Endodermal cell (in vitro differentiated cells): ENCODE data around the gene FOXG1. TPM values are rescaled to one million over a fixed set of nuclear protein-coding genes. Genes with fewer than 3 reads are reported as not detected.

ENCODE experiments used
- DNase-seq: peaks from one replicate; pipeline ENCODE4 v3.0.0-alpha.2; 2017
- H3K27ac ChIP-seq: 2 replicates; pipeline ENCODE4 v1.5.1; 2013; ENCODE audit warnings: mild to moderate bottlenecking, low read depth, low read length, moderate library complexity
- H3K27me3 ChIP-seq: 2 replicates; pipeline ENCODE4 v1.6.1; 2013; ENCODE audit warnings: mild to moderate bottlenecking, low read length, moderate library complexity; ENCODE audit not compliant: insufficient read depth, control insufficient read depth, poor library complexity, severe bottlenecking
- H3K36me3 ChIP-seq: 2 replicates; pipeline ENCODE4 v1.7.0; 2013; ENCODE audit warnings: mild to moderate bottlenecking, low read length, moderate library complexity; ENCODE audit not compliant: control insufficient read depth, insufficient read depth
- H3K4me1 ChIP-seq: one replicate; pipeline ENCODE4 v1.7.0; 2013; ENCODE audit warnings: low read length; ENCODE audit not compliant: control insufficient read depth, insufficient read depth
- H3K4me3 ChIP-seq: 2 replicates; pipeline ENCODE4 v1.5.1; 2013; ENCODE audit warnings: mild to moderate bottlenecking, low read length, moderate library complexity
- H3K9ac ChIP-seq: 2 replicates; pipeline ENCODE4 v1.6.1; 2013; ENCODE audit warnings: mild to moderate bottlenecking, low read length, moderate library complexity; ENCODE audit not compliant: poor library complexity, severe bottlenecking; ENCODE audit errors: extremely low read depth
- H3K9me3 ChIP-seq: 2 replicates; pipeline ENCODE4 v1.6.1; 2013; ENCODE audit warnings: mild to moderate bottlenecking, low read length, moderate library complexity; ENCODE audit not compliant: control insufficient read depth
- H3K27ac Mint-ChIP-seq: 2 replicates; pipeline ENCODE4 v1.8.0; 2020; ENCODE audit warnings: mixed read lengths
- H3K27me3 Mint-ChIP-seq: 2 replicates; pipeline ENCODE4 v1.8.0; 2021; ENCODE audit warnings: mild to moderate bottlenecking, mixed read lengths; ENCODE audit not compliant: insufficient read depth
- H3K36me3 Mint-ChIP-seq: 2 replicates; pipeline ENCODE4 v1.8.0; 2020; ENCODE audit warnings: low read depth, mixed read lengths
- H3K4me1 Mint-ChIP-seq: 2 replicates; pipeline ENCODE4 v1.8.0; 2020; ENCODE audit warnings: mixed read lengths
- H3K4me3 Mint-ChIP-seq: 2 replicates; pipeline ENCODE4 v1.8.0; 2020; ENCODE audit warnings: mild to moderate bottlenecking, moderate library complexity, mixed read lengths
- H3K9me3 Mint-ChIP-seq: 2 replicates; pipeline ENCODE4 v1.8.0; 2020; ENCODE audit warnings: mild to moderate bottlenecking, mixed read lengths
- WGBS, 2 experiments: methylation state at CpG; one replicate each; pipeline versions ENCODE4 v1.1.5 to v1.1.7; 2013; ENCODE audit warnings: missing lambda C conversion rate in 2 of 2, mixed read lengths in 1 of 2; ENCODE audit not compliant: insufficient coverage in 1 of 2, insufficient read length in 1 of 2; 5-methylcytosine and 5-hydroxymethylcytosine counted together
- total RNA-seq, 2 donors: library from RNA; stranded (reverse); fragmentation: NEBNext Ultra II Directional in 1 of 2; extraction: Animal tissue kit (Norgen Biotek cat#: 25700) in 1 of 2; gene quantifications; 2 replicates in 1 of 2; 3 replicates in 1 of 2; pipeline ENCODE4 v1.2.1, GENCODE V29; 2021
- TF ChIP-seq, protein P1 (sequence below): fragments of 200-600 bp; sonication (generic); conservative IDR thresholded peaks from 2 replicates; pipeline ENCODE4 v1.5.0; 2021; ENCODE audit warnings: antibody characterized with exemption, mild to moderate bottlenecking

Gene FOXG1
- total RNA-seq, 2 donors from 2014 or later = 0.04 to 0.07 TPM

GRCh38 chr14:28765831-28766468, 637 bp upstream of the FOXG1 start:
- peaks cover 88% of the 10 kb centered on the region for H3K27me3 ChIP-seq
- TF ChIP-seq, protein P1, sequence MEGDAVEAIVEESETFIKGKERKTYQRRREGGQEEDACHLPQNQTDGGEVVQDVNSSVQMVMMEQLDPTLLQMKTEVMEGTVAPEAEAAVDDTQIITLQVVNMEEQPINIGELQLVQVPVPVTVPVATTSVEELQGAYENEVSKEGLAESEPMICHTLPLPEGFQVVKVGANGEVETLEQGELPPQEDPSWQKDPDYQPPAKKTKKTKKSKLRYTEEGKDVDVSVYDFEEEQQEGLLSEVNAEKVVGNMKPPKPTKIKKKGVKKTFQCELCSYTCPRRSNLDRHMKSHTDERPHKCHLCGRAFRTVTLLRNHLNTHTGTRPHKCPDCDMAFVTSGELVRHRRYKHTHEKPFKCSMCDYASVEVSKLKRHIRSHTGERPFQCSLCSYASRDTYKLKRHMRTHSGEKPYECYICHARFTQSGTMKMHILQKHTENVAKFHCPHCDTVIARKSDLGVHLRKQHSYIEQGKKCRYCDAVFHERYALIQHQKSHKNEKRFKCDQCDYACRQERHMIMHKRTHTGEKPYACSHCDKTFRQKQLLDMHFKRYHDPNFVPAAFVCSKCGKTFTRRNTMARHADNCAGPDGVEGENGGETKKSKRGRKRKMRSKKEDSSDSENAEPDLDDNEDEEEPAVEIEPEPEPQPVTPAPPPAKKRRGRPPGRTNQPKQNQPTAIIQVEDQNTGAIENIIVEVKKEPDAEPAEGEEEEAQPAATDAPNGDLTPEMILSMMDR = no peak
- H3K4me1 ChIP-seq = no peaks in the 10 kb centered on the region
- H3K27ac ChIP-seq = no peak overlapping the region
- no peaks in the 10 kb centered on the region for H3K36me3 Mint-ChIP-seq
- no peaks in the 10 kb centered on the region for H3K9me3 Mint-ChIP-seq
- H3K27me3 Mint-ChIP-seq = peaks cover 94% of the 10 kb centered on the region
- H3K36me3 ChIP-seq = no peaks in the 10 kb centered on the region
- no peaks in the 10 kb centered on the region for H3K9me3 ChIP-seq
- DNase-seq = peak; percentile 86
- 0% methylated on average over 5 to 33 of the region's 33 CpGs for WGBS, 2 experiments
- H3K4me3 ChIP-seq = peak overlapping the region; percentile 81
- peak overlapping the region; percentile 63 for H3K4me3 Mint-ChIP-seq
- peak overlapping the region; percentile 38 for H3K9ac ChIP-seq
- no peak overlapping the region for H3K27ac Mint-ChIP-seq
- H3K4me1 Mint-ChIP-seq = peaks cover 25% of the 10 kb centered on the region

DNA sequence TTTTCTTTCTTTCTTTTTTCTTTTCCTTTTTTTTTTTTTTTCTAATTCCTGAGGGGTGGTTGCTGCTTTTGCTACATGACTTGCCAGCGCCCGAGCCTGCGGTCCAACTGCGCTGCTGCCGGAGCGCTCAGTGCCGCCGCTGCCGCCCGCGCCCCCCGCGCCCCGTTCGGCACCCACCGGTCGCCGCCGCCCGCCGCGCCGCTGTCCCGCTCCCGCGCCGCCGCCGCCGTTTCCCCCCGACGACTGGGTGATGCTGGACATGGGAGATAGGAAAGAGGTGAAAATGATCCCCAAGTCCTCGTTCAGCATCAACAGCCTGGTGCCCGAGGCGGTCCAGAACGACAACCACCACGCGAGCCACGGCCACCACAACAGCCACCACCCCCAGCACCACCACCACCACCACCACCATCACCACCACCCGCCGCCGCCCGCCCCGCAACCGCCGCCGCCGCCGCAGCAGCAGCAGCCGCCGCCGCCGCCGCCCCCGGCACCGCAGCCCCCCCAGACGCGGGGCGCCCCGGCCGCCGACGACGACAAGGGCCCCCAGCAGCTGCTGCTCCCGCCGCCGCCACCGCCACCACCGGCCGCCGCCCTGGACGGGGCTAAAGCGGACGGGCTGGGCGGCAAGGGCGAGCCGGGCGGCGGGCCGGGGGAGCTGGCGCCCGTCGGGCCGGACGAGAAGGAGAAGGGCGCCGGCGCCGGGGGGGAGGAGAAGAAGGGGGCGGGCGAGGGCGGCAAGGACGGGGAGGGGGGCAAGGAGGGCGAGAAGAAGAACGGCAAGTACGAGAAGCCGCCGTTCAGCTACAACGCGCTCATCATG, 654 bp downstream of the FOXG1 start:
- no peak overlapping the region for H3K27ac ChIP-seq
- H3K9me3 Mint-ChIP-seq = no peaks in the 10 kb centered on the region
- H3K4me3 Mint-ChIP-seq = peak overlapping the region; percentile 63
- H3K27me3 ChIP-seq = peaks cover 88% of the 10 kb centered on the region
- no peak overlapping the region for H3K9ac ChIP-seq
- peak overlapping the region; percentile 69 for H3K4me3 ChIP-seq
- peaks cover 13% of the 10 kb centered on the region for H3K4me1 Mint-ChIP-seq
- no peaks in the 10 kb centered on the region for H3K36me3 Mint-ChIP-seq
- H3K27ac Mint-ChIP-seq = no peak overlapping the region
- 1 to 2% methylated on average over 8 to 85 of the region's 100 CpGs for WGBS, 2 experiments
- no peaks in the 10 kb centered on the region for H3K9me3 ChIP-seq
- peak; percentile 60 for DNase-seq
- peaks cover 94% of the 10 kb centered on the region for H3K27me3 Mint-ChIP-seq
- no peaks in the 10 kb centered on the region for H3K4me1 ChIP-seq
- TF ChIP-seq, protein P1 = no peak
- no peaks in the 10 kb centered on the region for H3K36me3 ChIP-seq

GRCh38 chr14:28767853-28768741, 1.5 kb downstream of the FOXG1 start:
- peak; percentile 95 for DNase-seq
- Histone ChIP-seq H3K4me1 (no peaks in the 10 kb centered on the region), H3K27ac (no peak overlapping the region), H3K9me3 (no peaks in the 10 kb centered on the region), H3K9ac (no peak overlapping the region), H3K4me3 (peak overlapping the region; percentile 69), H3K36me3 (no peaks in the 10 kb centered on the region), H3K27me3 (peaks cover 88% of the 10 kb centered on the region)
- WGBS, 2 experiments = 4 to 6% methylated on average over 23 to 77 of the region's 77 CpGs
- Mint-ChIP-seq H3K36me3 (no peaks in the 10 kb centered on the region), H3K4me3 (peak overlapping the region; percentile 63), H3K4me1 (peaks cover 8% of the 10 kb centered on the region), H3K9me3 (no peaks in the 10 kb centered on the region), H3K27ac (no peak overlapping the region), H3K27me3 (peaks cover 94% of the 10 kb centered on the region)
- TF ChIP-seq, protein P1 = peak; percentile 76
